NCI-H1092 treated with DMSO at 0.1 percent for 48 hours (cell line): ENCODE data around the gene PRCD.

Experiments
- DNase-seq: peaks from one replicate; lab custom pipeline; 2025; lab: John Stamatoyannopoulos, UW

The PRCD gene, protein sequence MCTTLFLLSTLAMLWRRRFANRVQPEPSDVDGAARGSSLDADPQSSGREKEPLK

DNA sequence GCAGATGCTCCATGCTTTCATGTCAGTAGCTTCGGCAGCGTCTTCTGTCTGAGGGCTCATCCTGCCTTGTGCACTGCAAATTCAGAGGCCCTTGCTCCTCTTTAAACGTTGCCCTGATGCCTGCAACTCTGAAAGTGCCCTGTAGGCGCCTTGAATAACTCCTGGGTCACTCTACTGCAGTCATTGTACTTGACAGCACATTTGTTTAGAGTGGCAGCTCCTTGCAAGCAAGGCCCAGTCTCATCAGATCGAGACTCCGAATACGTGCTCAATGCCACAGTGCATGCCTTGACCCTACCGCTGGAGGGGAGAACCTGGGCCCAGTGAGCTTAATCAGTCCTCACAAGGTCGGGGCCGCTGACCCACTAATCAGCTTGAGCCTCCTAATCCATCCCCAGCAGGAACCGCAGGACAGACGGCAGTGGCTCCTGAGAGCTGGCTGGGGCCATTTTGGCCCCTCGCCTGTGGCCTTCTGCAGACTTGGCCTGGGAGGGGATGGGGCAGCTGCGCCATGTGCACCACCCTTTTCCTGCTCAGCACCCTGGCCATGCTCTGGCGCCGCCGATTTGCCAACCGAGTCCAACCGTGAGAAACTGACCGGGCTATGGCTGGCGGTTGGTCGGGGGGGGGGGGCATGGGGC lies at the start of gene PRCD:
Gene PRCD (plus strand): TSS at position 414 of the 641 bp plus-strand sequence. CDS start 98 bp downstream, at position 512.
- no peak for DNase-seq

DNA sequence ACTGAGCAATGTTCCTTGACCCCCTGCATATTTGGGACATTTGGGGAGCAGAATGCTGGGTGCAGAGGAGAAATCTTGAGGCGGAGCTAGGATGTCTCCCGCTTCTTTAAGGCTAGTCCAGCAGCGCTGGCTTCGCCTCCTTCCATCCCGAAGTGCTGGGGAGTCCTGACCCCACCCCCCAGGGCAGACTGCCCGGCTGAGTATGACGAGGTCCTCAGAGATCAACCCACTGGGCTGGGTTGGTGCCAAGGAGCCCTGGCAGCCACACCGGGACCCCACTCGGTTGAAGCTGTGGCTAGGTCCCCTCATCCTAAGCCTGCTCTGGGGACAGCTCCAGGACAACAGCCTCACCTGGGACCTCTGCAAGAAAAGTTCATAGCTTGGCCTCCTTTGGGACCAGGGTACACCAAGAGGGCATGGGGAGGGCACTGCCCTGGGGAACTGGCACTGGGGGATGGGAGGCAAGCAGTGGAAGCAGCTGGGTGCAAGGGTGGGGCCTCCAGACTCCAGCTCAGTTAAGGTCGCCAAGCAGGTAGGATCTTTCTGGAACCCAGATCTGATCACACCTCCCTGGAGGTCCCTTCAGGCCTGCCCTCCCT lies 49.6 kb upstream of the PRCD start:
- no peak for DNase-seq

DNA sequence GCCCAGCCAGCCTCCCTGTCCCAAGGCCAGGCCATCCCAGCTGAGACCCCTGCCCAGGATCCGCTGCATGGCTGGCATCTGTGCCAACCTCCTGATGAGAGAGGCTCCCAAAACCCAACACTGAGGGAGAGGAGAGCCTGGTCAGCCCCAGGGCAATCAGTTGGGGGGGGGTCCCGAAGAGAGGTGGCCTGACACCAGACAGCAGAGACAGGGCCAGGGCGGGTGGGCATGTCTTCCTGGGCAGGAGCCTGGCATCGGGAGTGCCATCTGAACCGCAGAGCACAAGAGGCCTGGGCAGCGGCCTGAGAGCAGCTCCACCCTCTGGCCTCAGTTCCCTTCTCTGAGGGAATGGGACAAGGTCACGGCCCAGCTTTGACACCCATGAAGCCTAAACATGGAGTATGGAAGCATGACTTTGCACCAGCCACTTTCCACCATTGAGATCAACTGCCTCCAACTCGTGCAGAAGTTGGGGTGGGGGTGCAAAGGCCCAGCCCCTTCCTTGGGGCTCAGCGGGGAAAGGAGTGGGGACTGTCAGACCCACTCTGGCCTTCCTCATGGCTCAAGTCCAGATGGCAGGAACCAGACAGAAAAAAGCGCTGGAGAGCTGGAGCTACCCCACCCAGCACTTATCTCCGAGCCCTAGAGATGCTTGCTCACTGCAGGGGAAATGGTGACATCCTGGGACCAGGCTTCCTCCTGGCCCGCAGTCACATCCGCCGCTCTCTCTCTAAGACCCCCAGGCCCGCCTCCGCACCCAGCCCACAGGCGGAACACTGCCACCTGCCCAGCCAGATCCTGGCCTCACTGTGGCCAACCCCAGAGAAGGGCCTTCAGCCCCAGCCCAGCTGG lies 48.3 kb upstream of the PRCD start:
- no peak for DNase-seq

DNA sequence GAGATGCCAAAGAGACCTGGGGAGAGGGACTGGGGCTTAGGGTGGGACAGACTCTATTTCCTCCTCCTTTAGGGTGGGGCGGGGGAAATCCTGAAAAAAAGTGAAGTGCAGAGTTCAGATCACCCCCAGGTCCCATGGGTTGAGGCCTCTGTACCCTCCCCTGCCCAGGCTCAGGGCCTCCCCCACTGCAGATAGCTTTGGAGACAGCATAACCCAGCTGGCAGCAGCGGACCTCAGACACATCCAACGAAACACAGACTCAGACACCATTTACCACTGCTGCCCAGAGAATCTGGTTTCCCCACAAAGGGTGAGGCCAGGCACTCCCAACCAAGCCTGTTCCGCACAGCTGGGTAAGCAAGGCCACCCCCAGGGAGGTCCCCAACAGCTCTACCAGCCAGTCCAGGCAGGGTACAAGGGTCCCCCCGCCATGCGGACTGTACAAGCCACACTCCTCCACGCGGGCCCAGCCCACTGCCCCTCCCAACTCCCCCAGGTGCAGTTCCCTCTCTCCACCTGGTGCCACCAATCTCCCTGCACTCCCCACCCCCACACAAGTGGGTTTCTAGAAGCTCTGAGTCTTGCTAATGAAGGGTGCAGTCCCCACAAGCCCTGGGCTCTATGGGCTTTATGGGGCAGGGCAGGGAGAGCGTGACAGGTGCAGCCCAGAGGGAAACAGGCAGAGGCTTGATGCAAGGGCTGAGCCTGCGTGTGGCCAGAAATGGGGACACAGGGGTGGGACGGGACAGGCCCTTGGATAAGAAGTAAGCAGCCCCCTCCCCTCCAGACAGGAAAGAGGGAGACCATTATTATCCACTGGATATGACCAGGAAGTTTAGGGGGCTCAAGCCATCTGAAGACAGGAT lies 47.5 kb upstream of the PRCD start:
- DNase-seq: no peak

DNA sequence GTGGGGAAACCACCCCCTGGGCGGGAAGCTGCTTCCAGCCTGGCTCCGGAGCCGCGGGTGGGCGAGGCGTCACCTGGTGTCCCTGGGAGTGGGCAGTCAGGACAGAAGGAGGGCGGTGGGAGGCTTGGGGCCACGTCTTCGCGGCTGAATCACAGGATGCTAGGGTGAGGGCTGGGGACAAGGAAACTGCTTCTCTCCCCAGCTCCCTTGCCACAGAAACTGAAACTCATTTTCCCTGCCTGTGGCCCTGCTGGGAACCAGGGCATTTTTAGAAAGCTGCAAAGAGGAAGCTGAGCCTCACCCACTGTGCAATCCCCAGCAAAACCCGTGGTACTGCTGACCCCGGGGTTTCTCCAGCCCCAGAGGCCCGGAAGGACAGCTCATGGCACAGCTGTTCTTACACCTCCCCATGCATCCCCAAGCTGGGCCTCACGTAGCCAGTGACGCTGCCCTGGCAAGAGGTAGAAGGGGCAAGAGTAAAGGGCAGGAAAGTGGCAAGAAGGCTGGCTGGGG lies 46.8 kb upstream of the PRCD start:
- no peak for DNase-seq

DNA sequence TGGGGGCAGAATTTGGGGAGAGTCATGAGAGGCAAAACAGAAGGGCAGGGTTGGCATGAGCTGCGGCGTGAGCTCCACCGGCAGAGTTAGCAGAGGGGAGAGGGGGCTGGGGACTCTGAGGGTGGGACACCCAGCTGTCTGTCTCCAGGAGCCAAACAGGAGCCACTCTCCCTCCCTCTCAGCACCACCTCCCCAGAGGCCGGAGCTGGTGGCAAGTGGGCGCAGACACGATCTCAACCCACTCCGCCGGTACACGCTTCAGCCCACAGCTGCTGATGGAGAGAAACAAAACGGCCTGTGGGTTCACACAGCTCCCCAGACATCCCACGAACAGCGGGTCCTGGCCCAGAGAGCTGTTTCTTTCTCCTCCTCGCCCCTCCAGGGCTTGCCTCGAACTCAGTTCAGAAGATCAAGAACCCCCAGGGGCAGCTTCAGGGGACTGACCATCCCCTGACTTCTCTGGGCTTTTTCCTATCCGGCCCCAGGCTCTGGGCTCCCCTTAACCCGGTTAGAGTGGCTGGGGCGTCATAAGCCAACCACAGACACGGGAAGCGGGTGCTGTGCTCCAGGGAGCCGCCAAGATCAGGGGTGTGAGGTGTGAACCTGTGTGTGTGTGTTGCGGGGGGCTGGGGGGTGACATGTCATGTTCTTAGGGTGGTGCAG lies 46.2 kb upstream of the PRCD start:
- DNase-seq: no peak

DNA sequence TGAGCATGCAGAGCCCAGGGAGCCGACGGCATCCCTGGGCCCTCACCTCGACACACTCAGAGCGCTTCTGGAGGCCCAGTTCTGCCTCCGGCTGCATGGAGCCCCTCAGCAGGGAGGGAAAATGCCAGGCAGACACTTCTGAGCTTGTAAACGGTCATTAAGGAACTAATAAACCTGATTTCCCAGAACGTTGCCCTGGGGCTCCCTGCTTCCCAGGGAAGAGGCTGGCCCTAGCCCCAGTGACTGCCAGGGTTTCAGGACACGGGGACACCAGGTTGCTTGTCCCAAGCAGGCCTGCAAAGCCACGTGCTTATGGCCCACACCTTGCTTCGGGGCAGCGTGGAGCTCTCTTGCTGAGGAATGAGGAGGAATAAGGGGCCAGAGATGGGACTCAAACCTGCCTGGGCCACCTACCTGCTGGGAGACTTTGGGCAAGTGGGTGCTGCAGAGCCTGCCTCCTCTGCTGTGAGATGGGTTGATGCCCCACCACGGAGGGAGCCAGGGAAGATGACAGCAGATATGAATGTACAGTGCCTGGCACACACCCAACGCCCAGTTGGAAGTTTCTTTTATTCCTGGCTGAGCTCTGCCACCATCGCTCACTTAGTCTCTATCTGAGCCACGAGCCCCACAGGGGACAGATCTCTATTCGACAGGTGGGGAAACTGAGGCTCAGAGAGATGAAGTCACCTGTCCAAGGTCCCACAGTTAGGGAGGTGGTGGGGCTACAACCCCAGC lies 44.0 kb upstream of the PRCD start:
- no peak for DNase-seq

DNA sequence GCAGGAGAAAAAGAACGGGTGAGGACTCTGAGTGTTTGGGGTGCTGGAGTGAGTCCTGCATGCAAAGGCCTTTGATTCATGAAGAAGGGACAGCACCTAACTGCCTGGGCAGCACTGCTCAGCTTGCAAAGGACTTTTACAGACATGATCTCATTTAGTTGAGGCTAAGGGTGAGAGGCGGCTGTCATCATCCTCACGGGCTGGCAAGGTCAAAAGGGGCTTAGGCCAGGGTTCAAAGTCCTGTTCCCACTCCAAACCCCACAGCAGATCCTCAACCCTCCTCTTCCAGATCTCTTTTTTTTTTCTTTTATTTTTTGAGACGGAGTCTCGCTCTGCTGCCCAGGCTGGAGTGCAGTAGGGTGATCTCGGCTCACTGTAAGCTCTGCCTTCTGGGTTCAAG lies 43.4 kb upstream of the PRCD start:
- no peak for DNase-seq

DNA sequence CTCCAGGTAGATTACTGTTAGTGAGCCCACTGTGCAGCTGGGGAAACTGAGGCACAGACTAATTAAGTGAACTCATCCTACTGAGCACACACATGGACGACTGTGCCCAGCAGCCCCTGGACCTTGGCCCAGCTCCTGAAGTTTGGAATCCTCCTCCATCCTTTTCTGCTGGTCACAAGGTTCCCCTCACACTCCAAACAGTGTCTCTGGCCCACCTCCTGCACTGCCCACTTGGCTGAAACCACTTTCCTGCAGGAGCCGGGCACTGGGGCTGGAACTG lies 42.2 kb upstream of the PRCD start:
- no peak for DNase-seq

DNA sequence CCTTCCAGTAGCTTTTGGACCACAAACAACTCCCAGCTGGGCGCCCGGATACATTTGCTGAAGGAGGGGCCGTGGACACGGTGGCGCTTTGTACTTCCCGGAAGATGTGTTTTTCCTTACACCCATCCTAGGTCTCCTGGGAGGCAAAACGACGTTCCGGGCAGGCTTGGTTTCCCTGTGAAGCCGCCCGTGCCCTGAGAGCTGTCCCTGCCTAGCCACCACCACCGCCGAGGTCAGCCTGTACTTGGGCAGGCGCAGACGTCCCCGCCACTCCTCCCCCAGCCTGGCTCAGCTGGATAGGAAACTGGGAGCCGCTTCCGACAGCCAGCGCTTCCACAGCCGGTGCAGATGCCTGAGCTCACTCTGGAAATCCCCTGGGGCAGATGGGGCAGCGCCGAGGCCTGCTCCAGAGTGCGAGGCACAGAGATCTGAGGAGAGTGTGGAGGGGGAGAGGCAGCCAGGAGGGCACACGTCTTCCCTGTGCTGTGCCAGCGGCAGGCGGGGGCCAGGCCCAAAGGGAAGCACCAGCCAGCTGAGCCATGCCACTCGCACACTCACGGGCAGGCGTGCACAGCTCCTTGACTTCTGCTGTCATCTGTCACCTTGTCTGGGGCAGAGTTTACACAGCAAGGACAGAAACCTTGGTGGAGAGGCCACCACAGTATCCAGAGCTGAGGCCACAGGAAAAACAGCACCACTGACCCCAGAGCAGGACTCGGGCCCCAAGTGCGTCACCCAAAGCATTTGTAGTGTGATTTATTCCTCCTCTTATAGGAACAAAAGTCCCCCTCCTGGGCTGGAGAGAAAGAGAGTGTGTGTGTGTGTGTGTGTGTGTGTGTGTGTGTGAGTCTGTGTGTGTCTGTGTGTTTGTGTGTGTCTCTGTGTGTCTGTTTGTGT lies 41.6 kb upstream of the PRCD start:
- peak; percentile 22 for DNase-seq

DNA sequence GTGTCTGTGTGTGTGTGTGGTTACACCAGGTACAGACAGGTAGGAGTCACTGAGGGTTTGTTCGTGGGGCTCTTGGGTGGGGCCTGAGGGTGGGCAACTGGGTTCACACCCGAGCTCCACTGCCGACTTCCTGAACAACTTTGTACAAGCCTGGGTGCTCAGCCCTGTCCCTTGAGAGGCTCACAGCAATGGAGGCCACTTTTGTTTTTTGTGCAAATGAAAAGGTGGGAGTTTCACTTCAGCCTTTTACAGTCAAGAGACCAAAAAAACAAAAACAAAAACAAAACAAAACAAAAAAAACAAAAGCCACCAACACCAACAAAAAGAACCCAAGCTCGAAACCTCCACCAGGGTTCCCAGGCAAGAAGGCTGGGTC lies 41.0 kb upstream of the PRCD start:
- no peak for DNase-seq

DNA sequence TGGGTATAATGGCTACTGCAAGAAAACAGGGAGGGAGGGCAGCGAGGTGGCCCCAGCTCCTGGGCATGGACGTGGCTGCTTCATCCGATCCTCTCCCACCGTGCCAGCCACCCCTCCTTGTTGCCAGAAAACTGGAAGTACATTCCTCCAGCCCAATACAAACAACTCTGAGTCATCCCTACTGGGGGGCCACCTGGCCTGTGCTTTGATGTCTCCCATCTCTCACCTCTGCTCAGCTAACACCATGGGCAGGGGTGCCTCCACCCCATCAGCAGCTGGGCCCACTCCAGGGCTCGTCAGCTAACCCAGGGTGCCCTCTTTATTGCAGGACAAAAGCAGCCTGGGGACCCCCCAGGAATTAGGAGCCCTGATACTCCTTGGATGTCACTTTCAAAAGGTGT lies 40.6 kb upstream of the PRCD start:
- DNase-seq: no peak

DNA sequence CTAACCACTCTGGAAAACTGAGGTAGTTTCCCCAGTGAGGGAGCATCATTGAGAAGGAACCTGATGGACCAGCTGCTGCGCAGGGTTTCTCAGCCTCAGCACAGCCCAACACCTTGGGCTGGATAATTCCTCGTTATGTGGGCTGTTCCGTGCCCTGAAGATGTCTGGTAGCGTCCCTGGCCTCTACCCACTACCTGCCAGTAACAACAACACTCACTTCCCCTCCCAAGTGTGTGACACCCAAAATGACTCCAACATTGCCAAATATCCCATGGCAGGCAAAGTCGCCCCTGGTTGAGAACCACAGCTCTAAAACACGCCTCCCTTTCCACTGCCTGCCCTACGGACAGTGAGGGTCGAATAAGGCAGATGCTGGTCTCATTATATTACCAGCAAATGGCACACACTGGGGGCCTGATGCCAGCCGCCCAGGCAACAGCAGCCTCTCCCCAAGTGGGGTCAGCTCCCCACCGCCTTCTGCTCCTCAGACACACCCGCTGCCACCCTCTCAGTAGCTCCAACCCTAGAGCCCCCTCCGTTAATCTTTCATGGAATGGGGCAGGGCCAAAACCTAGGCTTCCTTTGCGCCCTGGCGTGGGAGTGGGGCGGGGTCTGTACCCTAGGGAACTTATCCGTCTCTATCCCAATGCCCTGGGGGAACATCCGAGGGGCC lies 39.6 kb upstream of the PRCD start:
- no peak for DNase-seq

DNA sequence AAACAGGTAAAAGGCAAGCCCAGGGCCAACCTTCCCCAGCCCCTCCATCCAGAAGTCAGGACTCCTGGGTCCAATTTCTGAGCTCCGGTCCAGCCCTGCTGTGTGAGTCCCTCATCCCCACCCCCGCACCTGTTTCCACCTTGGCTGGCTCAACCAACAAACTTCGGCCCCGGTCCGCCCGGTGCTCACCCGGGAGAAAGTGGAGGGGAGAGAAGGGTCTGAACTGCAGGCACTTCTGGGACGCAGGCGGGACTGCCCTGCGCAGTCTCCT lies 39.2 kb upstream of the PRCD start:
- DNase-seq: no peak

DNA sequence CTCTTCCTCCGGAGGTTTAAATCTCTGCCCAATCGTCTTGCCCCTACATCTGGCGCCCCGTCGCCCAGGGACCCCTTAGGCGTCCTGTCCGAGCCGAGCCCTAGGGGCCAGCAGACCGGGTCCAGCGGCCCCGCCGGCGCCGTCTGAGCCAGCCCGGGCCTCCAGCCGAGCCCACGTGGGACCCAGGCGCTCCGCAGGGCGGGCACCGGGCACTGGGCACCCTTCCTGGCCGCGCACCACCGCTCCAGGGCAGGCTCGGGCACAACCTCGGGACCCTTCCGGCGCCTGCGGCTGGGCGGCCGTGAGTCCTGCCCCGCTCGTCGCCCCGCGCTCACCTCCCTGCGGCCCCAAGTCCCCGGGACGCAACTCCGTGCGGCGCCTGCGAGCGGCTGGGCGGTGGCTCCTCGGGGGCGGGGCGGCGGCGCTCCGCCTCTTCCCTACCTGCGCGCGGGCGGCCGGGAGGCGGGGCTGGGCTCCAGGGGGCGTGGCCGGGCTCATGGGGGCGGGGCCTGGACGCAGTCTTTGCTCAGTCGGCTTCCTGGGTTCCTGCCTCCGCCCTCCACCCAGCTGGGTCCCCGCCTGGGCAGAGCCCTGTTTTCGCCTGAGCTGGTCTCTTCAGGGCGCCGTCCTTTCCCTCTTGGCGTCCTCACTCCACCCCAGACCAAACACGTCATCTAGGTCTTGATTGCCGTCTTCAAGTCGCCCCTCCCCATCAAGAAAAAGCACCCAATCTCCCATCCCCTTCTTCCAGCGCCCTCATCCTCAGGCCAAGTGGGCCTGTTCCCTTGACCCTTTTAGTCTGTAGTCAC lies 38.6 kb upstream of the PRCD start, which contains the start of gene RHBDF2:
Gene RHBDF2 (minus strand): TSS at position 406 of the 809 bp plus-strand sequence. CDS start 19,899 bp downstream, outside the sequence.
- DNase-seq: peak; percentile 60

DNA sequence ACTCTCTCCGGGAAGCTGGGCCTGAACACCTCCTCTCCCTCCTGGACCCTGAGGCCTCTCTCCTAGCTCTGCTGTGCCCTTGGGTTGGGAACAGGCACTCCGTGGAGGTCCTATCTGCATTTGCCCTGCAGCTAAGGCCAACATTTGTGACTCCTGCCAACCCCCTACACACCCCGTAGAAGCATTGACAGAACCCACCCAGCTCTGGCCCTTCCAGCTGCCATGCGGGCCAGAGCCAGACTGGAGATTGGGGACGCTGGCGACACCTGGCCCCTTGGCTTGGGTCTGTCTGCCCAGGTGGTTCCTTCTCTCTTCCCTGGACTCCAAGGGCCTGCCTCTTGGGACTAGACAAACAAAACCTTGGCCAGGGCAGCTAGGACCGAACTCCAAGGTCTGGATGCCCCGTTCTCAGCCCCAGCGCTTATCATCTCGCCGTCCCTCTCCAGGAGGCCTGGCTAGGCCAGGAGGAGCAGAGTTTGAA lies 38.0 kb upstream of the PRCD start:
- DNase-seq: no peak

DNA sequence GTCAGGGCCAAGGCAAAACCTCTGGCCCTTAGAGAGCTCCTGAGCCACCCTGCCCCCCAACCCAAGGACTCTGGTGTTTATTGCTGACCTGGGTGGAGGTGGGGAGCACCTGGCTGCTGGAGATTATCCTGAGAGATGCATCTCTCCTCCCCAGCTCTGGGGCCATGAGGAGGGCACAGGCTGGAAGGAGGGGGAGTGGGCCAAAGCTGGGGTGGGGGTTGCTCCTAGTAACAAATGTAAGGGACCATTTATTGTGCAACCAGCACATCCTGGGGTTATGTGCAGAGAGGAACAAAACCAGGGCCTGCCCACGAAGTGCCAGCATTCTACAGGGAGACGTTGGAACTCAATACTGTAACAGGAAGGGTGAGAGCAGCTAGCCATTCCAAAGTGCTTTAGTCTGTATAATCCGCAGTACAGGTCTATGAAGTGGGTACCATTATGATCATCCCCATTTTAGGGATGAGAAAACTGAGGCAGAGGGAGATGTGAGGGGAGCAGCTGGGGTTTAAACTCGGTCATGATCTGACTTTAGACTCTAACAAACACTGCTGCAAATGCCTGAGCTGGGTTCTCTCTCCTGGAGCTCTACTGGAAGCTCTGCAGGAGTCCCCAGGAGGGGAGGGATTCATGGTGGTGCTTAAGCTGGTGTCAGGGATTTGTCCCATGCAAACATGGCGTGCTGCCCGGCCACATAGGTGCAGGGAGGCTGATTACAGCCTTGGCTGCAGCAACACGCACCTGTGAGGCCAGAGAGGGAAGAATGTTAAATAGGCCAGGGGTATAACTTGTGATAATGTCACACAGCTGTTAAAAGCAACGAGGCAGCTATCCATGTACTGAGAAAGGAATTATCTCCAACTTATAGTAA lies 37.3 kb upstream of the PRCD start:
- DNase-seq: no peak
